Activated naive CD8-positive, alpha-beta T cell (primary cell): ENCODE results near the gene ECE1.
"Not testable (repeated sequence)": the region's sequence is repeated elsewhere in the genome, so short reads cannot be mapped to it uniquely, and the experiment has no call there.

ENCODE experiments used
- H3K27ac Mint-ChIP-seq: one replicate; pipeline ENCODE4 v1.8.0; 2021; ENCODE audit warnings: mixed read lengths
- H3K27me3 Mint-ChIP-seq: one replicate; pipeline ENCODE4 v1.8.0; 2021; ENCODE audit warnings: mixed read lengths
- H3K36me3 Mint-ChIP-seq: one replicate; pipeline ENCODE4 v1.8.0; 2021; ENCODE audit warnings: mixed read lengths
- H3K4me1 Mint-ChIP-seq: one replicate; pipeline ENCODE4 v1.8.0; 2021; ENCODE audit warnings: low read depth, mixed read lengths
- H3K4me3 Mint-ChIP-seq: one replicate; pipeline ENCODE4 v1.8.0; 2021; ENCODE audit warnings: mild to moderate bottlenecking, mixed read lengths
- H3K9me3 Mint-ChIP-seq: one replicate; pipeline ENCODE4 v1.8.0; 2021; ENCODE audit warnings: low read depth, mixed read lengths

ECE1 gene

GRCh38 chr1:21176586-21177555 is 113.4 kb downstream of the ECE1 start, which contains the start of gene EIF4G3:
TSS of gene EIF4G3 (minus strand) at chr1:21176897. CDS start at chr1:21002742, 174,155 bp downstream.
- Mint-ChIP-seq H3K4me3 (peak within 1 kb of the TSS; percentile 90), H3K27me3 (no peaks in the 10 kb centered on the region), H3K36me3 (no peaks in the 10 kb centered on the region), H3K4me1 (peaks cover 19% of the 10 kb centered on the region), H3K27ac (peak within 1 kb of the TSS; percentile 90), H3K9me3 (no peaks in the 10 kb centered on the region)

- H3K36me3 Mint-ChIP-seq = peaks cover 4% of the 10 kb centered on the region
- peak overlapping the region; percentile 87 for H3K4me3 Mint-ChIP-seq
- H3K27me3 Mint-ChIP-seq = no peaks in the 10 kb centered on the region
- no peaks in the 10 kb centered on the region for H3K9me3 Mint-ChIP-seq
- H3K4me1 Mint-ChIP-seq = peaks cover 26% of the 10 kb centered on the region
- H3K27ac Mint-ChIP-seq = peak overlapping the region; percentile 87
These were observed 114.3 kb downstream of the ECE1 start for GRCh38 chr1:21175670-21176581.

GRCh38 chr1:21175324-21175669 is 115.0 kb downstream of the ECE1 start:
- H3K27me3 Mint-ChIP-seq = no peaks in the 10 kb centered on the region
- H3K36me3 Mint-ChIP-seq = peaks cover 4% of the 10 kb centered on the region
- H3K9me3 Mint-ChIP-seq = no peaks in the 10 kb centered on the region
- H3K27ac Mint-ChIP-seq = peak overlapping the region; percentile 87
- H3K4me1 Mint-ChIP-seq = peaks cover 26% of the 10 kb centered on the region
- H3K4me3 Mint-ChIP-seq = peak overlapping the region; percentile 87

- Mint-ChIP-seq H3K4me3 (peak overlapping the region; percentile 87), H3K27me3 (no peaks in the 10 kb centered on the region), H3K27ac (peak overlapping the region; percentile 87), H3K9me3 (no peaks in the 10 kb centered on the region), H3K36me3 (peaks cover 4% of the 10 kb centered on the region), H3K4me1 (peaks cover 26% of the 10 kb centered on the region)
These were observed 115.5 kb downstream of the ECE1 start for GRCh38 chr1:21174654-21175323.

- Mint-ChIP-seq H3K36me3 (peaks cover 6% of the 10 kb centered on the region), H3K27me3 (no peaks in the 10 kb centered on the region), H3K4me1 (peaks cover 26% of the 10 kb centered on the region), H3K4me3 (peak overlapping the region; percentile 87), H3K27ac (no peak overlapping the region), H3K9me3 (no peaks in the 10 kb centered on the region)
These were observed 116.0 kb downstream of the ECE1 start for GRCh38 chr1:21174230-21174629.

GRCh38 chr1:21173096-21173495 is 117.2 kb downstream of the ECE1 start:
- not testable (repeated sequence) for H3K36me3 Mint-ChIP-seq, H3K27ac Mint-ChIP-seq, H3K9me3 Mint-ChIP-seq, H3K27me3 Mint-ChIP-seq, H3K4me3 Mint-ChIP-seq
- H3K4me1 Mint-ChIP-seq = peaks cover 26% of the 10 kb centered on the region

- not testable (repeated sequence) for H3K27me3 Mint-ChIP-seq, H3K27ac Mint-ChIP-seq, H3K4me3 Mint-ChIP-seq, H3K9me3 Mint-ChIP-seq
- H3K4me1 Mint-ChIP-seq = peaks cover 27% of the 10 kb centered on the region
- H3K36me3 Mint-ChIP-seq = peaks cover 11% of the 10 kb centered on the region
These were observed 119.4 kb downstream of the ECE1 start for GRCh38 chr1:21170837-21171236.

GRCh38 chr1:21168444-21168843 is 121.8 kb downstream of the ECE1 start:
- peaks cover 17% of the 10 kb centered on the region for H3K4me1 Mint-ChIP-seq
- H3K4me3 Mint-ChIP-seq = no peak overlapping the region
- H3K27me3 Mint-ChIP-seq = no peaks in the 10 kb centered on the region
- H3K27ac Mint-ChIP-seq = no peak overlapping the region
- peaks cover 16% of the 10 kb centered on the region for H3K36me3 Mint-ChIP-seq
- no peaks in the 10 kb centered on the region for H3K9me3 Mint-ChIP-seq
